Measurements from ENCODE around the gene TMEM232. TPM values are rescaled to one million over a fixed set of nuclear protein-coding genes. Genes with fewer than 3 reads are reported as not detected.

TMEM232 gene
- total RNA-seq, 1 experiment from 2014 or later: 1.6 TPM

GRCh38 chr5:110702704-110703103 is 23.8 kb downstream of the TMEM232 start:
- Mint-ChIP-seq H3K27ac (no peak overlapping the region), H3K4me1 (no peaks in the 10 kb centered on the region), H3K9me3 (no peaks in the 10 kb centered on the region), H3K36me3 (ENCODE audit: insufficient read depth in 1 of 3, low read depth in 3 of 3) (no peaks in the 10 kb centered on the region), H3K27me3 (ENCODE audit: low read depth) (no peaks in the 10 kb centered on the region), H3K4me3 (no peak overlapping the region)
- Histone ChIP-seq H2AK5ac (ENCODE audit: insufficient read length, low read length) (no peak overlapping the region), H3K9ac (ENCODE audit: extremely low read depth, insufficient read length, low read length) (no peak overlapping the region), H3K79me1 (ENCODE audit: insufficient read depth, low read depth, low read length, poor library complexity, severe bottlenecking) (no peaks in the 10 kb centered on the region), H4K20me1 (ENCODE audit: control insufficient read depth, insufficient read depth, insufficient read length) (no peaks in the 10 kb centered on the region), H3K79me2 (ENCODE audit: insufficient read depth, low read length) (no peaks in the 10 kb centered on the region), H3K27me3 (ENCODE audit: insufficient read depth, low read length) (no peaks in the 10 kb centered on the region), H2BK120ac (ENCODE audit: low read depth, low read length, poor library complexity, severe bottlenecking) (no peak overlapping the region), H3K18ac (ENCODE audit: insufficient read length, low read depth, low read length) (no peak overlapping the region), H3K56ac (ENCODE audit: insufficient read length, low read depth, low read length) (no peak overlapping the region), H4K5ac (ENCODE audit: insufficient read length, low read depth, low read length) (no peak overlapping the region), H3K4ac (ENCODE audit: low read depth, low read length) (no peak overlapping the region), H3K4me2 (ENCODE audit: insufficient read depth, insufficient read length, low read length) (no peak overlapping the region), H2BK5ac (ENCODE audit: insufficient read length, low read length) (no peak overlapping the region), H3K14ac (ENCODE audit: insufficient read depth, low read length) (no peak overlapping the region), H3K23ac (ENCODE audit: insufficient read length, low read depth, low read length) (no peak overlapping the region), H3T11ph (ENCODE audit: low read length) (no peak overlapping the region), H2BK15ac (ENCODE audit: low read depth, low read length) (no peak overlapping the region), H4K91ac (ENCODE audit: insufficient read length, low read depth, low read length) (no peak overlapping the region), H3K23me2 (ENCODE audit: insufficient read length, low read depth, low read length, poor library complexity, severe bottlenecking) (no peaks in the 10 kb centered on the region), H3K27ac (ENCODE audit: insufficient read length, low read depth, low read length) (no peak overlapping the region), H2BK20ac (ENCODE audit: low read depth, low read length, poor library complexity, severe bottlenecking) (no peak overlapping the region), H2BK12ac (ENCODE audit: insufficient read length, low read depth, low read length) (no peak overlapping the region), H3K4me1 (ENCODE audit: insufficient read depth, low read length) (no peaks in the 10 kb centered on the region), H2AFZ (ENCODE audit: low read length) (no peak overlapping the region), H4K8ac (replicated peaks; ENCODE audit: insufficient read length, low read depth, low read length) (no peak overlapping the region), H3K9me3 (ENCODE audit: control insufficient read depth, low read depth, low read length) (no peaks in the 10 kb centered on the region)
- TF ChIP-seq CTCF (conservative IDR thresholded peaks at IDR 0.05): no peak
- DNase-seq: no peak
- WGBS (ENCODE audit: extremely low coverage, insufficient read length, low lambda C conversion rate): no CpG with 5 or more reads among the region's 3 CpGs

All from H9 (cell line).